Measurements from ENCODE around the gene GTPBP1. TPM values are rescaled to one million over a fixed set of nuclear protein-coding genes. Genes with fewer than 3 reads are reported as not detected.

Gene GTPBP1
- total RNA-seq, 1 donor from 2014 or later, result 44.5 TPM

- peaks cover 42% of the 10 kb centered on the region for H3K4me1 Mint-ChIP-seq (ENCODE audit: unreplicated experiment)
- peaks cover 23% of the 10 kb centered on the region for H3K36me3 Mint-ChIP-seq (ENCODE audit: low read depth, unreplicated experiment)
- TF ChIP-seq, protein P1, sequence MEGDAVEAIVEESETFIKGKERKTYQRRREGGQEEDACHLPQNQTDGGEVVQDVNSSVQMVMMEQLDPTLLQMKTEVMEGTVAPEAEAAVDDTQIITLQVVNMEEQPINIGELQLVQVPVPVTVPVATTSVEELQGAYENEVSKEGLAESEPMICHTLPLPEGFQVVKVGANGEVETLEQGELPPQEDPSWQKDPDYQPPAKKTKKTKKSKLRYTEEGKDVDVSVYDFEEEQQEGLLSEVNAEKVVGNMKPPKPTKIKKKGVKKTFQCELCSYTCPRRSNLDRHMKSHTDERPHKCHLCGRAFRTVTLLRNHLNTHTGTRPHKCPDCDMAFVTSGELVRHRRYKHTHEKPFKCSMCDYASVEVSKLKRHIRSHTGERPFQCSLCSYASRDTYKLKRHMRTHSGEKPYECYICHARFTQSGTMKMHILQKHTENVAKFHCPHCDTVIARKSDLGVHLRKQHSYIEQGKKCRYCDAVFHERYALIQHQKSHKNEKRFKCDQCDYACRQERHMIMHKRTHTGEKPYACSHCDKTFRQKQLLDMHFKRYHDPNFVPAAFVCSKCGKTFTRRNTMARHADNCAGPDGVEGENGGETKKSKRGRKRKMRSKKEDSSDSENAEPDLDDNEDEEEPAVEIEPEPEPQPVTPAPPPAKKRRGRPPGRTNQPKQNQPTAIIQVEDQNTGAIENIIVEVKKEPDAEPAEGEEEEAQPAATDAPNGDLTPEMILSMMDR (IDR thresholded peaks at IDR 0.05; ENCODE audit: unreplicated experiment), result no peak
- DNase-seq (ENCODE audit: low spot score), result no peak
- no peaks in the 10 kb centered on the region for H3K9me3 Mint-ChIP-seq (ENCODE audit: unreplicated experiment)
- peaks cover 5% of the 10 kb centered on the region for H3K27me3 Mint-ChIP-seq (ENCODE audit: unreplicated experiment)
- no peak overlapping the region for H3K27ac Mint-ChIP-seq (ENCODE audit: unreplicated experiment)
- H3K4me3 Mint-ChIP-seq (ENCODE audit: unreplicated experiment), result peak overlapping the region; percentile 96
These were observed 7.2 kb upstream of the GTPBP1 start for GRCh38 chr22:38698407-38699094.

GRCh38 chr22:38699143-38699542, 6.6 kb upstream of the GTPBP1 start:
- H3K4me1 Mint-ChIP-seq (ENCODE audit: unreplicated experiment), result peaks cover 41% of the 10 kb centered on the region
- H3K27ac Mint-ChIP-seq (ENCODE audit: unreplicated experiment), result no peak overlapping the region
- H3K4me3 Mint-ChIP-seq (ENCODE audit: unreplicated experiment), result peak overlapping the region; percentile 96
- no peaks in the 10 kb centered on the region for H3K9me3 Mint-ChIP-seq (ENCODE audit: unreplicated experiment)
- TF ChIP-seq, protein P1 (IDR thresholded peaks at IDR 0.05; ENCODE audit: unreplicated experiment), result no peak
- peaks cover 5% of the 10 kb centered on the region for H3K27me3 Mint-ChIP-seq (ENCODE audit: unreplicated experiment)
- H3K36me3 Mint-ChIP-seq (ENCODE audit: low read depth, unreplicated experiment), result peaks cover 21% of the 10 kb centered on the region
- no peak for DNase-seq (ENCODE audit: low spot score)

DNA sequence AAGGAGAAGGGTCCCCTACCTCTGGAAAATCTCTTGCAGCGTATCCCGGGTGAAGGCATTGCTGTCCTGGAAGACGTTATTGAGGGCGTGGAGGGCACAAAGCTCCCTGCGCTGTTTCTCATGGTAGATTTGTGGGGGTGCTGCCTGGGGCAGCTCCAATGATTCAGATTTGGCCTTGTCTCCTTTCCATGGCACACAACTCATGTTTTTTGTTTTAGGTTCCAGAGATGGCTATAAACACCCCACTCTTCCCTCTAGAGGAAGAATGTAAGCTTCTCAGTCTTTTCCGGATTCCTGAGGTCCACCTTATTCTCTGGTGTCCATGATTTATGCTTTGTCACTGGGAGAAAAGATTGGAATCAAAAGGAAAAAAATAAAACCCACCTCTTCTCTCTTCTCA, 6.0 kb upstream of the GTPBP1 start:
- Mint-ChIP-seq H3K36me3 (ENCODE audit: low read depth, unreplicated experiment) (peaks cover 17% of the 10 kb centered on the region), H3K27ac (ENCODE audit: unreplicated experiment) (peak overlapping the region; percentile 97), H3K9me3 (ENCODE audit: unreplicated experiment) (no peaks in the 10 kb centered on the region), H3K4me1 (ENCODE audit: unreplicated experiment) (peaks cover 38% of the 10 kb centered on the region), H3K27me3 (ENCODE audit: unreplicated experiment) (peaks cover 5% of the 10 kb centered on the region), H3K4me3 (ENCODE audit: unreplicated experiment) (peak overlapping the region; percentile 96)
- DNase-seq (ENCODE audit: low spot score), result no peak
- TF ChIP-seq, protein P1 (IDR thresholded peaks at IDR 0.05; ENCODE audit: unreplicated experiment), result no peak

- peak; percentile 68 for DNase-seq (ENCODE audit: low spot score)
- TF ChIP-seq, protein P1 (IDR thresholded peaks at IDR 0.05; ENCODE audit: unreplicated experiment), result no peak
- H3K27ac Mint-ChIP-seq (ENCODE audit: unreplicated experiment), result peak overlapping the region; percentile 97
- H3K27me3 Mint-ChIP-seq (ENCODE audit: unreplicated experiment), result peaks cover 9% of the 10 kb centered on the region
- no peaks in the 10 kb centered on the region for H3K9me3 Mint-ChIP-seq (ENCODE audit: unreplicated experiment)
- H3K4me1 Mint-ChIP-seq (ENCODE audit: unreplicated experiment), result peaks cover 39% of the 10 kb centered on the region
- peak overlapping the region; percentile 96 for H3K4me3 Mint-ChIP-seq (ENCODE audit: unreplicated experiment)
- H3K36me3 Mint-ChIP-seq (ENCODE audit: low read depth, unreplicated experiment), result peaks cover 14% of the 10 kb centered on the region
These were observed 5.4 kb upstream of the GTPBP1 start for GRCh38 chr22:38700270-38700788.

All from endothelial cell (in vitro differentiated cells).